ENCODE results near the gene SH3GL1. TPM values are rescaled to one million over a fixed set of nuclear protein-coding genes. Genes with fewer than 3 reads are reported as not detected.

Gene SH3GL1
- total RNA-seq, 2 donors from 2014 or later = 51.1 to 56.6 TPM

- no peak for ATAC-seq
- no peaks in the 10 kb centered on the region for H3K9me3 ChIP-seq (ENCODE audit: control insufficient read depth, low read length, poor library complexity, severe bottlenecking)
- no peak overlapping the region for H3K27ac Mint-ChIP-seq
Observed at GRCh38 chr19:4323692-4324091, 76.7 kb downstream of the SH3GL1 start.

GRCh38 chr19:4322942-4323665 is 77.2 kb downstream of the SH3GL1 start:
- Mint-ChIP-seq H3K36me3 (ENCODE audit: low read depth) (no peaks in the 10 kb centered on the region), H3K4me3 (no peak overlapping the region), H3K27ac (no peak overlapping the region), H3K27me3 (no peaks in the 10 kb centered on the region), H3K4me1 (peaks cover 14% of the 10 kb centered on the region)
- no peaks in the 10 kb centered on the region for H3K9me3 ChIP-seq (ENCODE audit: control insufficient read depth, low read length, poor library complexity, severe bottlenecking)
- no peak for DNase-seq
- ATAC-seq = no peak

More at GRCh38 chr19:4323692-4324091, 76.7 kb downstream of the SH3GL1 start:
- no peaks in the 10 kb centered on the region for H3K36me3 Mint-ChIP-seq (ENCODE audit: low read depth)
- H3K27me3 Mint-ChIP-seq = no peaks in the 10 kb centered on the region
- peaks cover 17% of the 10 kb centered on the region for H3K4me1 Mint-ChIP-seq
- H3K4me3 Mint-ChIP-seq = no peak overlapping the region
- no peak for DNase-seq

- peaks cover 2% of the 10 kb centered on the region for H3K36me3 Mint-ChIP-seq (ENCODE audit: low read depth)
- no peak overlapping the region for H3K4me3 Mint-ChIP-seq
- no peak for ATAC-seq
- no peaks in the 10 kb centered on the region for H3K27me3 Mint-ChIP-seq
- no peak for DNase-seq
- peaks cover 4% of the 10 kb centered on the region for H3K4me1 Mint-ChIP-seq
- no peaks in the 10 kb centered on the region for H3K9me3 ChIP-seq (ENCODE audit: control insufficient read depth, low read length, poor library complexity, severe bottlenecking)
- no peak overlapping the region for H3K27ac Mint-ChIP-seq
Observed at GRCh38 chr19:4320419-4320818, 79.9 kb downstream of the SH3GL1 start.

DNA sequence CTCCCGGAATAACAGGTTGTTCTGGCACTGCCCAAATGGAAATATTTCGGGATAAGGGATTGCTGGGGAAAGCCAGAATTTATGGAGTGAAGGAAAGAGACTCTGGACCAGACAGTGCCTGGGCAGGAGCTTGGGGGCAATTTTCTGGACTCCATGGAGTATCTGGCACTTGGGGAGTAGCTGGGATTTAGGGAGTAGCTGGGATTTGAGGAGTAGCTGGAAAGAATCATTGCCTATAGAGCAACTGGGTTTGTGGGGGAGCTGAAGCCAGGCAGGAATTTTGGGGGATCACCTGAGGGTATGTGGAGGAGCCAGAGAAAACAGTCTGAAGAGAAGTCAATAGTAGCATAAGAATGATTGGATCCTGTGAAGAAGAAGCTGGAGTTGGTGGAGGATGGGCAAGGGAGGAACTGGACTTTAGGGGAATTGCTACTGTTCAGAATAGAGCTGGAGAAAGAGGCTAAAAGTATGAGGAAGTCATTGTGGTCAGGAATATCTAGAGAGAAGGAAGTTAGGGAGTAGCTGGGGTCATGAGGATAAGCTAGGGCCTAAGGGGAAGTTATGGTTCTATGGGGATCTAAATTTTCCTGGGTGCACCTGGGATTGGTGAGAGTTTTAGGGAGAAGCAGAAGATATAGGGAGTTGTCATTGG is 81.2 kb downstream of the SH3GL1 start:
- Mint-ChIP-seq H3K4me3 (no peak overlapping the region), H3K4me1 (peaks cover 4% of the 10 kb centered on the region), H3K36me3 (ENCODE audit: low read depth) (peaks cover 2% of the 10 kb centered on the region), H3K27me3 (no peaks in the 10 kb centered on the region), H3K27ac (peak overlapping the region; percentile 46)
- DNase-seq (no peak), ATAC-seq (no peak)
- H3K9me3 ChIP-seq (ENCODE audit: control insufficient read depth, low read length, poor library complexity, severe bottlenecking) = no peaks in the 10 kb centered on the region

DNA sequence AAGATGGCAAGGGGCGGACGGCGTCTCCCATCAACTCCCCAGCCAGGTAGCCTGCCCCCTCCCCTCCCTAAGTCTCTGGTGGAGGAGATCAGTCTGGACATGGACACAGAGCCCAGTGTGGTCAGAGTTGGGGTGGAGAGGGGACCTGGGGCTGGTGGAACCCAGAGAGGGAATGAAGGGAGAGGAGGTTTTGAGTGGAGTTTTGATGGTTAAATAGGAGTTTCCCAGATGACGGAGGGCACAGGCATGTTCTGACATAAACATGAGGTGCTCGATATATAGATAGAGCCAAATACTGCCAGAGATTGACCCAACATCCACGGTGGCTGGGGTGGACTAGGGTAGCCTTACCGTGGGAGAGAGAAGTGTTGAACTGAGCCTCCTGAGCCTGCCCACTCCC is 81.9 kb downstream of the SH3GL1 start:
- no peaks in the 10 kb centered on the region for H3K9me3 ChIP-seq (ENCODE audit: control insufficient read depth, low read length, poor library complexity, severe bottlenecking)
- ATAC-seq (no peak), DNase-seq (no peak)
- H3K36me3 Mint-ChIP-seq (ENCODE audit: low read depth) = peaks cover 2% of the 10 kb centered on the region
- peak overlapping the region; percentile 46 for H3K27ac Mint-ChIP-seq
- no peaks in the 10 kb centered on the region for H3K27me3 Mint-ChIP-seq
- H3K4me3 Mint-ChIP-seq = no peak overlapping the region
- H3K4me1 Mint-ChIP-seq = peaks cover 4% of the 10 kb centered on the region

GRCh38 chr19:4316956-4317355 is 83.4 kb downstream of the SH3GL1 start:
- DNase-seq (no peak), ATAC-seq (no peak)
- Mint-ChIP-seq H3K4me1 (peaks cover 4% of the 10 kb centered on the region), H3K27ac (no peak overlapping the region), H3K4me3 (no peak overlapping the region), H3K36me3 (ENCODE audit: low read depth) (peaks cover 2% of the 10 kb centered on the region), H3K27me3 (no peaks in the 10 kb centered on the region)
- H3K9me3 ChIP-seq (ENCODE audit: control insufficient read depth, low read length, poor library complexity, severe bottlenecking) = no peaks in the 10 kb centered on the region

DNA sequence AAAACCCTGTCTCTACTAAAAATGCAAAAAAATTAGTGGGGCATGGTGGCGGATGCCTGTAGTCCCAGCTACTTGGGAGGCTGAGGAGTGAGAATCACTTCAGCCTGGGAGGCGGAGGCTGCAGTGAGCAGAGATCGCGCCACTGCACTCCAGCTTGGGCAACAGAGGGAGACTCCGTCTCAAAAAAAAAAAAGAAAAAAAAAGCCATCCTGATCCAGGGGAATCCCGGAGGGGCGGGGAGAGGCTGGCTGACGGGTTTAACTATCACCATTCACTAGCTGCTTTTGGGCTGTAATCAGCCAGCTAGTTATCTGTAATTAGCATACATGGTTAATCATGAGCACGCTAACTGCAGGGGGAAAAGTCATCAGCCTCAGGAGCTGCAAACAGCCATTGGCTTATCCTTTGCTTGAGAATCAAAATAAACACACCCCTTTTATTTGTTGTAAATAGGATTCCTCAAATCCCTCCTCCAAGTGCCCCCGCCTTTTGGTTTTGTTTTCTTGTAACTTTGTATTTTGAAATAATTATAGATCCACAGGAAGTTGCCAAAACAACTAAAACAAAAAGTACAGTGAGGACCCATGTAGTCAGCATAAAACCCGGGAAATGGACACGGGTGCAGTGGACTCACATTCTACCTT is 86.4 kb downstream of the SH3GL1 start:
- Mint-ChIP-seq H3K4me1 (peaks cover 4% of the 10 kb centered on the region), H3K4me3 (no peak overlapping the region), H3K27ac (peak overlapping the region; percentile 27), H3K36me3 (ENCODE audit: low read depth) (peaks cover 2% of the 10 kb centered on the region), H3K27me3 (no peaks in the 10 kb centered on the region)
- no peak for ATAC-seq
- no peak for DNase-seq
- H3K9me3 ChIP-seq (ENCODE audit: control insufficient read depth, low read length, poor library complexity, severe bottlenecking) = no peaks in the 10 kb centered on the region

Other genes starting within 250 kb of the SH3GL1 start
- gene CREB3L3, start 246.9 kb downstream of the SH3GL1 start, total RNA-seq = under 1 TPM in 1 of 2 donors, not detected in 1; 0.82 TPM
- gene SIRT6, start 218.0 kb downstream of the SH3GL1 start, total RNA-seq = 10 to 100 TPM; 18.5 to 21.8 TPM
- under 1 TPM; 0.75 to 0.91 TPM for gene ANKRD24, start 217.9 kb downstream of the SH3GL1 start, total RNA-seq
- not detected for gene EBI3, start 171.0 kb downstream of the SH3GL1 start, total RNA-seq
- gene YJU2, start 153.5 kb downstream of the SH3GL1 start, total RNA-seq = 10 to 100 TPM; 34.9 to 46.1 TPM
- not detected for gene SHD, start 121.3 kb downstream of the SH3GL1 start, total RNA-seq
- 1 to 10 TPM; 5.2 to 7.9 TPM for gene TMIGD2, start 98.2 kb downstream of the SH3GL1 start, total RNA-seq
- gene FSD1, start 95.9 kb downstream of the SH3GL1 start, total RNA-seq = 1 to 10 TPM; 1.5 to 2.9 TPM
- gene STAP2, start 61.7 kb downstream of the SH3GL1 start, total RNA-seq = 1 to 10 TPM; 1.9 to 3.3 TPM
- gene MPND, start 57.0 kb downstream of the SH3GL1 start, total RNA-seq = 10 to 100 TPM; 13.0 to 15.1 TPM
- 10 to 100 TPM; 25.5 to 33.4 TPM for gene CHAF1A, start 2.1 kb upstream of the SH3GL1 start, total RNA-seq
- gene UBXN6, start 57.2 kb upstream of the SH3GL1 start, total RNA-seq = 10 to 100 TPM; 49.5 to 68.7 TPM
- 10 to 100 TPM; 22.0 to 26.5 TPM for gene HDGFL2, start 71.8 kb upstream of the SH3GL1 start, total RNA-seq
- not detected for gene PLIN4, start 117.9 kb upstream of the SH3GL1 start, total RNA-seq
- gene PLIN5, start 134.7 kb upstream of the SH3GL1 start, total RNA-seq = not detected
- under 1 TPM; 0.17 to 0.31 TPM for gene LRG1, start 139.5 kb upstream of the SH3GL1 start, total RNA-seq
- gene SEMA6B, start 159.1 kb upstream of the SH3GL1 start, total RNA-seq = under 1 TPM; 0.20 to 0.52 TPM
- gene TNFAIP8L1, start 239.0 kb upstream of the SH3GL1 start, total RNA-seq = 10 to 100 TPM; 14.9 to 18.3 TPM

Data from T-helper 17 cell (primary cell).